Sigmoid colon (tissue), 7 donors: ENCODE data around the gene FLNB. TPM values are rescaled to one million over a fixed set of nuclear protein-coding genes. Genes with fewer than 3 reads are reported as not detected.

ENCODE experiments used
- DNase-seq: peaks from one replicate; pipeline ENCODE4 v3.0.0-alpha.2; 2019
- H3K27ac ChIP-seq, 4 donors: fragments of 200-600 bp; sonication (generic); one replicate each; pipeline ENCODE4 v1.5.1; 2016 to 2019; ENCODE audit warnings: mild to moderate bottlenecking in 1 of 4
- H3K27me3 ChIP-seq, 3 donors: fragments of 200-600 bp; sonication (generic); one replicate each; pipeline ENCODE4 v1.5.1; 2019; ENCODE audit warnings: mild to moderate bottlenecking in 1 of 3
- H3K36me3 ChIP-seq, 4 donors: fragments of 200-600 bp; sonication (generic); one replicate each; pipeline ENCODE4 v1.5.1; 2016 to 2019
- H3K4me1 ChIP-seq, 4 donors: fragments of 200-600 bp; sonication (generic); one replicate each; pipeline ENCODE4 v1.5.1; 2017 to 2019
- H3K4me3 ChIP-seq, 4 donors: fragments of 200-600 bp; sonication (generic); one replicate each; pipeline ENCODE4 v1.5.1; 2017 to 2019; ENCODE audit warnings: mild to moderate bottlenecking in 2 of 4, moderate library complexity in 1 of 4
- H3K9me3 ChIP-seq, 4 donors: fragments of 200-600 bp in 3 of 4; sonication (generic) in 3 of 4; one replicate each; pipeline versions ENCODE4 v1.5.1 to v1.6.1; 2013 to 2019
- EP300 ChIP-seq, 4 donors: sonication (generic); formaldehyde crosslinking; IDR thresholded peaks; one replicate each; pipeline ENCODE4 v1.6.1; 2017; ENCODE audit warnings: antibody characterized with exemption in 4 of 4
- POLR2A ChIP-seq, 2 donors: fragments of 450-650 bp; IDR thresholded peaks; one replicate each; pipeline ENCODE4 v1.6.1; 2016; ENCODE audit warnings: antibody characterized with exemption in 2 of 2, mild to moderate bottlenecking in 2 of 2, moderate library complexity in 2 of 2
- POLR2AphosphoS5 ChIP-seq, 4 donors: sonication (generic); formaldehyde crosslinking; IDR thresholded peaks; one replicate each; pipeline ENCODE4 v1.6.1; 2017; ENCODE audit warnings: antibody characterized with exemption in 4 of 4
- WGBS, 2 donors: extraction: QIAGEN DNeasy Blood & Tissue Kit; methylation state at CpG; one replicate each; pipeline ENCODE4 v1.1.7; 2013; 5-methylcytosine and 5-hydroxymethylcytosine counted together
- intact Hi-C: fragments of 100-400 bp; cut with DNase I; formaldehyde crosslinking; loops from one replicate; pipeline ENCODE4 v1.15.1; 2023
- polyA plus RNA-seq, 3 donors: library from polyadenylated mRNA; stranded (reverse); fragments of 200-250 nt; gene quantifications; one replicate each; pipeline ENCODE4 v1.2.3, GENCODE V29; 2013
- total RNA-seq, 4 donors: library from RNA; depleted of rRNA; stranded (reverse); fragments of >200 nt; gene quantifications; one replicate each; pipeline ENCODE4 v1.1.0, GENCODE V29; 2016
- TF ChIP-seq, protein P1 (sequence below), 4 experiments: fragments of 450-650 bp in 3 of 4; fragments of 200-600 bp in 1 of 4; IDR thresholded peaks; one replicate each; pipeline ENCODE4 v1.5.1; 2016 to 2019; ENCODE audit warnings: antibody characterized with exemption in 4 of 4, mild to moderate bottlenecking in 3 of 4, moderate library complexity in 2 of 4
- donor health status: healthy with polysubstance abuse.
- donor health status: Bipolar disorder and iron deficiency.
- donor health status: healthy.

The FLNB gene
- total and polyA plus RNA-seq, 7 donors: 51.7 to 277 (median 109) TPM

DNA sequence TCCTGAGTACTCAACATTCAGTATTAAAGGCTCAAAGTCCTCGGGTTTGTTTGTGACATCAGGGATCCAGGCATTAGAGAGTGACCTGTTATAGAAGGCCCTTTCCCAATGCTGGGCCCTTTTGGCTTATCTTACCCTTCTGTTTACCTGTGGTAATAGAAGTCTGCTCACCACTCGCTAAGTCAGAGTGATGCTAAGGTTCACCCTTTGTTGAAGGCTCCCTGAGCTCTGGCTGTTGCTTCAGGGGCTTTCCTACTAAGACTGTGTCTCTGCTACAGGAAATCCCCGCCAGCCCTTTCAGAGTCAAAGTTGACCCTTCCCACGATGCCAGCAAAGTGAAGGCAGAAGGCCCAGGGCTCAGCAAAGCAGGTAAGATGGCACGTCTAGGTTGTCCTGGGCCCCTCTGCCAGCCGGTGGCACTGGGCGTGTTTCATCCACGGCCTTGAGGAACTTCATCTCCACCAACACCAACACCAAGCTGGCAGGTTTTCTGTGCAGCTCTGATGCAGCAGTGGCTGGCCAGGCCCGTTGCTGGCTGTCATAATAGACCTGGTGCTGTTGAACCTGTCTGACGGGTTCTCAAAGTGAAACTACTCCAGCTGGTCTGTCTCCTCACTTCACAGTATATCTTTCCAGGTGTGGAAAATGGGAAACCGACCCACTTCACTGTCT, 103.4 kb downstream of the FLNB start:
- no peak for TF ChIP-seq POLR2AphosphoS5 (IDR thresholded peaks at IDR 0.05)
- TF ChIP-seq, protein P1, sequence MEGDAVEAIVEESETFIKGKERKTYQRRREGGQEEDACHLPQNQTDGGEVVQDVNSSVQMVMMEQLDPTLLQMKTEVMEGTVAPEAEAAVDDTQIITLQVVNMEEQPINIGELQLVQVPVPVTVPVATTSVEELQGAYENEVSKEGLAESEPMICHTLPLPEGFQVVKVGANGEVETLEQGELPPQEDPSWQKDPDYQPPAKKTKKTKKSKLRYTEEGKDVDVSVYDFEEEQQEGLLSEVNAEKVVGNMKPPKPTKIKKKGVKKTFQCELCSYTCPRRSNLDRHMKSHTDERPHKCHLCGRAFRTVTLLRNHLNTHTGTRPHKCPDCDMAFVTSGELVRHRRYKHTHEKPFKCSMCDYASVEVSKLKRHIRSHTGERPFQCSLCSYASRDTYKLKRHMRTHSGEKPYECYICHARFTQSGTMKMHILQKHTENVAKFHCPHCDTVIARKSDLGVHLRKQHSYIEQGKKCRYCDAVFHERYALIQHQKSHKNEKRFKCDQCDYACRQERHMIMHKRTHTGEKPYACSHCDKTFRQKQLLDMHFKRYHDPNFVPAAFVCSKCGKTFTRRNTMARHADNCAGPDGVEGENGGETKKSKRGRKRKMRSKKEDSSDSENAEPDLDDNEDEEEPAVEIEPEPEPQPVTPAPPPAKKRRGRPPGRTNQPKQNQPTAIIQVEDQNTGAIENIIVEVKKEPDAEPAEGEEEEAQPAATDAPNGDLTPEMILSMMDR (IDR thresholded peaks at IDR 0.05): no peak
- TF ChIP-seq POLR2A (IDR thresholded peaks at IDR 0.05): no peak
- no peak for TF ChIP-seq EP300 (IDR thresholded peaks at IDR 0.05)
- WGBS, 2 donors: 23 to 64% methylated on average over 11 of the region's 11 CpGs
- H3K4me3 ChIP-seq: no peak overlapping the region
- H3K27me3 ChIP-seq: no peaks in the 10 kb centered on the region
- H3K4me1 ChIP-seq: peaks cover 0 to 14% (median 8%) of the 10 kb centered on the region in 4 donors
- H3K27ac ChIP-seq: peak overlapping the region in 3 of 4 donors; percentile 8 to 30 (median 24)
- H3K36me3 ChIP-seq: peaks cover 50 to 90% (median 75%) of the 10 kb centered on the region in 4 donors
- no peaks in the 10 kb centered on the region for H3K9me3 ChIP-seq
- DNase-seq: no peak
- intact Hi-C loops: no loop called here

DNA sequence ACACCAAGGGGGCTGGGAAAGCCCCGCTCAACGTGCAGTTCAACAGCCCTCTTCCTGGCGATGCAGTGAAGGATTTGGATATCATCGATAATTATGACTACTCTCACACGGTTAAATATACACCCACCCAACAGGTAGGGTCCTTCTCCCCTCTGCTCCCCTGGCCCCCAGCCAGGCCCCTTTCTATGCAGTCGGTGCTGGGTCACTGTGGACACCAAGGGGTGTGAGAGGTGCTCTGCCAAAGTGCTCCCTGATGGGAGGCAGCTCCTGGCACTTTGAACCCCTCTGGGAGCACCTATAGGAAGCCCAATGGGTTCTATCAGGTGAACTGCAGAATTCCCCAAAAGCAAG, 103.9 kb downstream of the FLNB start:
- Histone ChIP-seq H3K27ac (peak overlapping the region in 3 of 4 donors; percentile 8 to 22 (median 10)), H3K9me3 (no peaks in the 10 kb centered on the region), H3K4me3 (no peak overlapping the region), H3K27me3 (no peaks in the 10 kb centered on the region), H3K4me1 (peaks cover 0 to 19% (median 13%) of the 10 kb centered on the region in 4 donors), H3K36me3 (peaks cover 50 to 84% (median 72%) of the 10 kb centered on the region in 4 donors)
- TF ChIP-seq, protein P1 (IDR thresholded peaks at IDR 0.05): no peak
- TF ChIP-seq EP300 (IDR thresholded peaks at IDR 0.05) (no peak), POLR2AphosphoS5 (IDR thresholded peaks at IDR 0.05) (no peak), POLR2A (IDR thresholded peaks at IDR 0.05) (no peak)
- intact Hi-C loops: no loop called here
- DNase-seq: no peak
- WGBS, 2 donors: 22 to 72% methylated on average over 6 of the region's 6 CpGs

DNA sequence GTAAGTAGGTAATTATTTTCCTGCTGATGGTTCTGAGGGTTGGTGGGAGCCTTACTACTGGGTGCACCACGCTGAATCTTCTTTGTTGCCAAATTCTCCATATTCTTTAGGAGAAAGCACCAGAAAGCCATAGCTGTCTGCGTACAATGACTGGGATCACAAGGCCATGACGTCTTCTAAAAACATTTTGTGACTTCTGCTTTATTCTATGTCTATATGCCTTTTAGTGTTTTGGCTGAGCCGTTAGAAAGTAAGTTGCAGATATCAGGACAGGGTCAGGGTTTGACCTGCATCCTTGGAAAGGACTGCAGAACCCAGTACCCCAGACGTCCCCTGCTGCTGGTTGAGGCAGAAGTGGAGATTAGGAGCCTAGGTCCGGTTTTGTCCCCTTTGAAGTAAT, 107.0 kb downstream of the FLNB start:
- Histone ChIP-seq H3K4me3 (no peak overlapping the region), H3K36me3 (peaks cover 41 to 72% (median 52%) of the 10 kb centered on the region in 4 donors), H3K9me3 (no peaks in the 10 kb centered on the region), H3K27ac (peak overlapping the region in 2 of 4 donors; percentile 79 to 81), H3K4me1 (peaks cover 0 to 46% (median 41%) of the 10 kb centered on the region in 4 donors), H3K27me3 (no peaks in the 10 kb centered on the region)
- no peak for TF ChIP-seq EP300 (IDR thresholded peaks at IDR 0.05)
- TF ChIP-seq, protein P1 (IDR thresholded peaks at IDR 0.05): no peak
- no peak for TF ChIP-seq POLR2AphosphoS5 (IDR thresholded peaks at IDR 0.05)
- no peak for TF ChIP-seq POLR2A (IDR thresholded peaks at IDR 0.05)
- DNase-seq: no peak
- WGBS, 2 donors: 89 to 93% methylated on average over 6 of the region's 6 CpGs
- intact Hi-C loops: loop anchor here (5.0 kb wide), 1 partner anchor 108 kb away; the partner anchor contains the start of gene FLNB

DNA sequence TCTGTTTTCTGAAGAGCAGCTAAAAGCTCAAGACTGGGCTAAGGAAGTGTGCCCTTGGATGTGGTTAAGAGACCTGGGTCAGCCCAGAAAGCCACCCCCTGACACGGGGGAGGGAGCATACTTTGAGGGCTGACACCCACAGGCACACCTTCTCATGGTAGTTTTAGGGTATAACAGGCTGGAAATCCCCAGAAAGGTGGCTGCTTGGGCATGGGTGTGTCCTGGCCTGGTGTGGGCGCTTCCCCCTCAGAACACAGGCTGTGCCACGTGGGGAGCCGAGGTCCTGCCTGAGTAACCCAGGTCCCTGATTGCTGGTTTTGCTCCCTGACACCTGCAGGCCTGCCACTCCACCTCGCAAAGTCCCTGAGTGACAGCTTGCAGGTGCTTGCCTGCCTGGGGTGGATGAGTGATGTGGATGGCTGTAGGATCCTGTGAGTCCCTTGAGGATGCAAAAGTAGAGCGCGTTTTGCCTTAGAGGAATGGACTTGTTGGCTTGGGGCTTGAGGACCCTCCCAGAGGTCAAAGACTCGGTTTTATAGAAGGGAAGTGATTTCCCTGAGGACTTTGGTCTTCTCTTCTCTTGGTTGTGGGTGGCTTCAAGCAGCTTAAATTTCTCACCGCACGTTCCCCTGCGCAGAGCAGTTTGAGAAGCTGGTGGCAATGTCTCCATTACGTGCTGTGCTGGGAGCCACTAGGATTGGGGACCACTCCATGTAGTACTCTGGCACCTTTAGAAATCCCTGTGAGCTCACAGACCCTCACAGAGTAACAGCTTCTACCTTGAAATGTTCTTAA, 108.1 kb downstream of the FLNB start:
- Histone ChIP-seq H3K4me3 (no peak overlapping the region), H3K9me3 (no peaks in the 10 kb centered on the region), H3K4me1 (peaks cover 0 to 55% (median 49%) of the 10 kb centered on the region in 4 donors), H3K27ac (peak overlapping the region; percentile 45 to 81 (median 76)), H3K27me3 (no peaks in the 10 kb centered on the region), H3K36me3 (peaks cover 31 to 71% (median 51%) of the 10 kb centered on the region in 4 donors)
- DNase-seq: no peak
- intact Hi-C loops: loop anchor here (5.0 kb wide), 1 partner anchor 109 kb away; the partner anchor contains the start of gene FLNB
- TF ChIP-seq POLR2A (IDR thresholded peaks at IDR 0.05) (no peak), EP300 (IDR thresholded peaks at IDR 0.05) (no peak), POLR2AphosphoS5 (IDR thresholded peaks at IDR 0.05) (no peak)
- TF ChIP-seq, protein P1 (IDR thresholded peaks at IDR 0.05): no peak
- 54 to 65% methylated on average over 12 of the region's 12 CpGs for WGBS, 2 donors
